ENCODE measurements around the gene USP10.
"Not testable (repeated sequence)": the region's sequence is repeated elsewhere in the genome, so short reads cannot be mapped to it uniquely, and the experiment has no call there.

Gene USP10

DNA sequence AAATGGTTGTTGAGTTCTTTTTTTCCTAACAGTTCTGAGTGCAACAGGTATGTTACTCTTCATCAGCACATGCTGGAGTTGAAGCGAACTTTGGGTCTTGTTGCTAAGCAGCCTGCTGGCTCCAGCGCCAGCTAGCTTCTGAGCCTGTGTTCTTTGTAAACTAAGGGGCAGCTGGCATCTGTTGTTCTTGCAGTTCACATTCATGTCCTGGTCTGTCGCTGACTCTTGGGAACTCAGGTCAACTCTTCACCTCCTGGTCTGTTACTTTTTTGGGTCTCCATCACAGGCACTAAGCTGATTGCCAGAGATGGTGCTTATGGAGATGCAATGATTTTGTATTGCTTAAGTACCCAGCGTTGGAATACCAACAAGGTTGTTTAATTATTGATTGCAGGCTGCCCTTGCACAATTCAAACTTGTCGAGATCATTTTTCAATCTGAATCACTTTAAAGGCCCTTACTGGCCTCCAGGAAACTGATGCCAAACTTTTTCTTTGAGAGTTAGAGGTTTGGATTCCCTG is 40.9 kb downstream of the USP10 start:
- Mint-ChIP-seq H3K27ac (ENCODE audit: low read depth) (no peak overlapping the region), H3K27me3 (no peaks in the 10 kb centered on the region), H3K9me3 (no peaks in the 10 kb centered on the region), H3K4me3 (no peak overlapping the region), H3K4me1 (peaks cover 45% of the 10 kb centered on the region), H3K36me3 (ENCODE audit: insufficient read depth) (peaks cover 12% of the 10 kb centered on the region)
- ATAC-seq (replicated peaks; ENCODE audit: extremely low read depth, poor library complexity, severe bottlenecking) (no peak), DNase-seq (ENCODE audit: low spot score in 2 of 2) (no peak)

DNA sequence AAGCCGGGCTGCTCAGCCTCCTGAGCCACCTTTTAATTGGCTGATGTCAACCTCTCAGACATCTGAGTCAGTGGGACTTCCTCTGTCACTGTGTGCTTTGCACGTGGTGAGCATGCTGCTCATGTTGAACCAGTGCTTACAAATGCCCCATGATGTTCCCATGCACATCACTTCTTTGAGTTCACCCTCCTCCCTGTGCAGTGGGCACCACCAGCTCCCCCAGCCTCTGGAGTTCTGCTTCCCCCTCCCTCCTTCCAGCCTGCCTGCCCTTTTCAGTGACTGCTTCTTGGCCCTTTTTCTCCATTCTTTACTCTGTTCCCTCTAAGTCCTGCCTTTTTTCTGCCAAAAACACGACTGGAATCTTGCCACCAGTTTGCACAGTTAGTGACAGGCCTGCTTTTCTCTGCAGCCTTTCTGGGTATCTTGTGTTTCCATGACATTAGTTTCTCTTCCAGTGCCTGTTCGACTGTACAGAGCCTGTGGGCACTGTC is 41.6 kb downstream of the USP10 start:
- no peak for DNase-seq (ENCODE audit: low spot score in 2 of 2)
- no peaks in the 10 kb centered on the region for H3K9me3 Mint-ChIP-seq
- H3K27me3 Mint-ChIP-seq = no peaks in the 10 kb centered on the region
- H3K27ac Mint-ChIP-seq (ENCODE audit: low read depth) = peak overlapping the region; percentile 7
- no peak overlapping the region for H3K4me3 Mint-ChIP-seq
- peaks cover 37% of the 10 kb centered on the region for H3K4me1 Mint-ChIP-seq
- ATAC-seq (replicated peaks; ENCODE audit: extremely low read depth, poor library complexity, severe bottlenecking) = no peak
- peaks cover 12% of the 10 kb centered on the region for H3K36me3 Mint-ChIP-seq (ENCODE audit: insufficient read depth)

DNA sequence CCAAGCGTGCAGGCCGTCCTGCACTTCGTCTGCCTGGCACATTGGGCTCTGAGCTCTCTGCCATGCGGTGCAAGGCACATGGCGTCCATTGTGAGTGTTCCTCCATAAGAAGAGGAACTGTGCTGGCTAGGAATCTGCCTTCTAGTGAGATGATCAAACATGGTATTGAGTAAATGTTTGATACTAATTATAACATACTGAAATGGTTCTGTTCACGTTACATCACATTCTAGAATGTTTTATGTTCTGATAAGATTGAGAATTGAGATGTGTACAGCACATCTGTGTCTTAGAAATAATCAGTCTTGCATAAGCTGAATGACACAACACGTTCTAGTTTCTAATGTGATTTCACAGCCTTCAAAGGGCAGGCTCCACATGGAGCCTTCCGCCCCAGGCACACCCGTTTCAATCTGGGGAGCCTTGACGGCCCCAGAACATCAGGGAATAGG is 42.9 kb downstream of the USP10 start:
- Mint-ChIP-seq H3K27me3 (no peaks in the 10 kb centered on the region), H3K9me3 (no peaks in the 10 kb centered on the region), H3K36me3 (ENCODE audit: insufficient read depth) (peaks cover 16% of the 10 kb centered on the region), H3K4me3 (no peak overlapping the region), H3K4me1 (peaks cover 29% of the 10 kb centered on the region), H3K27ac (ENCODE audit: low read depth) (no peak overlapping the region)
- ATAC-seq (replicated peaks; ENCODE audit: extremely low read depth, poor library complexity, severe bottlenecking) (no peak), DNase-seq (ENCODE audit: low spot score in 2 of 2) (no peak)

DNA sequence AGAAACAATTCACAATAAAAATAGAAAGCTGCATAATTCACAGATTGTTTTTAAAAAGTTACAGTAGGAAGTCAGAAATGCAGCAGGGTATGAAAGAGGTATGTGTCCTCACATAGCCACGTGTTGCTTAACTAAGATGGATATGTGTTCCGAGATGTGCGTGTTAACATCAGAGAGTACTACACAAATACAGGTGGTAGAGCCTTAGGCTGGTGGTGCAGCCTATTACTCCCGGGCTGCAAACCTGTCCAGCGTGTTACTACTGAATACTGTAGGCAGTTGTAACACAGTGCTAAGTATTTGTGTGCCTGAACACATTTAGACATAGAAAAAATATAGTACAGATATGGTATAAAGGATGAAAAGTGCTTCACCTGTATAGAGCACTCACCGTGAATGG is 46.4 kb downstream of the USP10 start:
- ATAC-seq (replicated peaks; ENCODE audit: extremely low read depth, poor library complexity, severe bottlenecking) (no peak), DNase-seq (ENCODE audit: low spot score in 2 of 2) (no peak)
- no peaks in the 10 kb centered on the region for H3K9me3 Mint-ChIP-seq
- H3K36me3 Mint-ChIP-seq (ENCODE audit: insufficient read depth) = peaks cover 20% of the 10 kb centered on the region
- no peak overlapping the region for H3K4me3 Mint-ChIP-seq
- H3K4me1 Mint-ChIP-seq = peaks cover 35% of the 10 kb centered on the region
- H3K27me3 Mint-ChIP-seq = no peaks in the 10 kb centered on the region
- no peak overlapping the region for H3K27ac Mint-ChIP-seq (ENCODE audit: low read depth)

DNA sequence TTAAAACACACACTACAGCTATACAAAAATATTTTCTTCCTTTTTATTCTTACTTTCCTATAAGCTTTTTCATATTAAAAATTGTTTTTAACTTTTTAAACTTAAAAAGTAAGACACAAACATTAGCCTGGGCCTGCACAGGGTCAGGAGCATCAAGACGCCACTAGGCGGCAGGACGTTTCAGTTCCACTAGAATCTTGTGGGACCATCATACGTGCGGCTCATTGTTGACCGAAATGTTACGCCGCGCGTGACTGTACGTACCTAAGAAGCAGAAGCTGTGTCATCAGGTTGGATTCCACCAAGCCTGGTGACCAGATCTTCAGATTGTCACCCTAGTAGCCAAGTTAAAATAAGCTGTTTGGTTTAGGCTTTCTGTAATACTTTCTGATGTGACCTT is 47.1 kb downstream of the USP10 start:
- H3K27me3 Mint-ChIP-seq = no peaks in the 10 kb centered on the region
- no peaks in the 10 kb centered on the region for H3K9me3 Mint-ChIP-seq
- DNase-seq (ENCODE audit: low spot score in 2 of 2) (no peak), ATAC-seq (replicated peaks; ENCODE audit: extremely low read depth, poor library complexity, severe bottlenecking) (no peak)
- H3K4me3 Mint-ChIP-seq = no peak overlapping the region
- no peak overlapping the region for H3K27ac Mint-ChIP-seq (ENCODE audit: low read depth)
- peaks cover 17% of the 10 kb centered on the region for H3K36me3 Mint-ChIP-seq (ENCODE audit: insufficient read depth)
- H3K4me1 Mint-ChIP-seq = peaks cover 36% of the 10 kb centered on the region

DNA sequence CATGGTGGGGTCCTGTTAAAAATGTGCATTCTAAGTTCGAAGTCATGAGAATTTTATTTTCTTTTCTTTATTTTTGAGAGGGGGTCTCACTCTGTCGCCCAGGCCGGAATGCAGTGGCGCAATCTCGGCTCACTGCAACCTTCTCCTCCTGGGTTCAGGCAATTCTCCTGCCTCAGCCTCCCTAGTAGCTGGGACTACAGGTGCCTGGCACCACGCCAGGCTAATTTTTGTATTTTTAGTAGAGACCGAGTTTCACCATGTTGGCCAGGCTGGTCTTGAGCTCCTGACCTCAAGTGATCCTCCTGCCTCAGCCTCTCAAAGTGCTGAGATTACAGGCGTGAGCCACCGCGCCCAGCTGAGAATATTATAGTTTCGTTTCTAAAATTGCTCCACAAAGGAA is 48.4 kb downstream of the USP10 start:
- peaks cover 21% of the 10 kb centered on the region for H3K36me3 Mint-ChIP-seq (ENCODE audit: insufficient read depth)

DNA sequence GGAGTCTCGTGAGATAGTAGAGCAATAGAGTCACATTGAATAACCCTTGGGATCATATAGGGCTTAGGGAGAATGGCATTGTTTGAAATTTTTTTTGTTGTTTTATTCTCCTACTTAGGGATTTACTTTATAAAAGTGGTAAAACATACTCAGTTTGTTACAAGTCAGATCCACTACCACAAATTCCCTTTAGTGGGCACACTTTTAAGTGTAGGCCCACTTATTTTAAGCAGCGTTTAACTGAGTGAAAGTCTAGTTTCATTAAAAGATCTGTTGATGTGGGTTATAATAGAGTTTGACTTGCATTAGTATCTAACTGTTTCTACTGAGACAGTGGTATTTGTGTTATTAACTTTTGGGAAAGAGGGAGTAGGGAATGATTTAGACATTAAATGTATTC is 49.3 kb downstream of the USP10 start:
- Mint-ChIP-seq H3K27me3 (no peaks in the 10 kb centered on the region), H3K27ac (ENCODE audit: low read depth) (no peak overlapping the region), H3K4me1 (peaks cover 45% of the 10 kb centered on the region), H3K4me3 (no peak overlapping the region), H3K36me3 (ENCODE audit: insufficient read depth) (peaks cover 21% of the 10 kb centered on the region), H3K9me3 (no peaks in the 10 kb centered on the region)
- ATAC-seq (replicated peaks; ENCODE audit: extremely low read depth, poor library complexity, severe bottlenecking) (no peak), DNase-seq (ENCODE audit: low spot score in 2 of 2) (no peak)

More for the DNA sequence above, 48.4 kb downstream of the USP10 start:
- H3K9me3 Mint-ChIP-seq; DNase-seq (ENCODE audit: low spot score in 2 of 2); ATAC-seq (replicated peaks; ENCODE audit: extremely low read depth, poor library complexity, severe bottlenecking); H3K4me3 Mint-ChIP-seq; H3K27ac Mint-ChIP-seq (ENCODE audit: low read depth); H3K27me3 Mint-ChIP-seq: not testable (repeated sequence)
- peaks cover 37% of the 10 kb centered on the region for H3K4me1 Mint-ChIP-seq

DNA sequence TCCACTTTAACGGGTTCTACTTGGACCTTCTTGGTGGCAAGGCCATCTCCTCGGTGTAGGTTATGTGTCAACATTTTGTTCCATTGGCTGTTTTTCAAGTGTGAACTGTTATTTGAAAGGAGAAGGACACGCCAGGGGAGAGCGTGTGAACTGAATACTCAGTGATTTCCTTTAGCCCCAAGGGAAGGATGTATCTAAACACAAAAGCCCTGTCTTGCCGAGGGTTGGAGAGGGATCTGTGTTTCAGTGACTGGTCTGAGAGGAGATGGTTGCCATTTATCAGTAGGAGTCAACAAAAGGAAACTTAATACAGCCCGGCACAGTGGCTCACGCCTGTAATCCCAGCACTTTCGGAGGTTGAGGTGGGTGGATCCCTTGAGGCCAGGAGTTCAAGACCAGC is 50.0 kb downstream of the USP10 start:
- H3K4me3 Mint-ChIP-seq = no peak overlapping the region
- DNase-seq (ENCODE audit: low spot score in 2 of 2) (no peak), ATAC-seq (replicated peaks; ENCODE audit: extremely low read depth, poor library complexity, severe bottlenecking) (no peak)
- H3K27me3 Mint-ChIP-seq = no peaks in the 10 kb centered on the region
- H3K9me3 Mint-ChIP-seq = no peaks in the 10 kb centered on the region
- peaks cover 19% of the 10 kb centered on the region for H3K36me3 Mint-ChIP-seq (ENCODE audit: insufficient read depth)
- H3K4me1 Mint-ChIP-seq = peaks cover 52% of the 10 kb centered on the region
- H3K27ac Mint-ChIP-seq (ENCODE audit: low read depth) = no peak overlapping the region

DNA sequence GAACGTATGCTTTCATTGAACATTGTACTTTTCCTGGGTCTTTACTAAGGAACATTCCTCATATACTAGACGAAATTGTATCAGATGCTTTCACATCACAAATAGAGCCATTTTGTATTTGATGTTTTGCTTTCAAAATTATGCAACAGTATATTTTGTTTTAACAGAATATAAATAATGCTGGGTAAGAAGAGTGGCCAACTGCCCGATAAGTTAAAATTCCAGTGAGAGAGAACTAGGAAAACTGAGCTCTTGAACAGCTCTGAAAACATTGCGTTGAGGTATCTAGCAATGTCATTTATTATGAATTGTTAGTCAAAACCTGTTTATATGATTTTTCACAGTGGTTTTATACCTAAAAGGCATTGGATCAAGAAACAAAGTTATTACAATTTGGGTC is 50.8 kb downstream of the USP10 start:
- H3K36me3 Mint-ChIP-seq (ENCODE audit: insufficient read depth) = peaks cover 17% of the 10 kb centered on the region
- DNase-seq (ENCODE audit: low spot score in 2 of 2) (no peak), ATAC-seq (replicated peaks; ENCODE audit: extremely low read depth, poor library complexity, severe bottlenecking) (no peak)
- H3K27me3 Mint-ChIP-seq = no peaks in the 10 kb centered on the region
- no peak overlapping the region for H3K4me3 Mint-ChIP-seq
- no peak overlapping the region for H3K27ac Mint-ChIP-seq (ENCODE audit: low read depth)
- H3K4me1 Mint-ChIP-seq = peaks cover 58% of the 10 kb centered on the region
- H3K9me3 Mint-ChIP-seq = no peaks in the 10 kb centered on the region

DNA sequence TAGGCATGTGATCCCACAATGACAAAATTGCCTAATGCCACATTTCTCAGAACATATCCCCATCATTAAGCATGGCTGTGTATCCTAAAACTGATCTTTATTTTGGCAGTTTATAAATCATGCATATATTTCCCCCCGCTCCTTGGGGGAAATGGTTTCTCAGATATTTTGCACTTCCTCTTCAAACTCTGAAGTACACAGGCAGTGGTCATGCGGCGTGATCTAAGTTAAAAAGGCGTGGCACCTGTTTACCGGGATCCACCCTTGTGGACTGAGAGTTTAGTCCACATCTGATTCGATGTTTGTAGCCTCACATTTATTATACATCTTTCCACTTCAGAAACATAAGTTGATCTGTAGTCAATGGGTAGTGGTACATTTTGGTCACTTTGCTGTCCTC is 51.4 kb downstream of the USP10 start:
- peak; percentile 34 for ATAC-seq (replicated peaks; ENCODE audit: extremely low read depth, poor library complexity, severe bottlenecking)
- no peaks in the 10 kb centered on the region for H3K9me3 Mint-ChIP-seq
- no peaks in the 10 kb centered on the region for H3K27me3 Mint-ChIP-seq
- H3K27ac Mint-ChIP-seq (ENCODE audit: low read depth) = no peak overlapping the region
- H3K36me3 Mint-ChIP-seq (ENCODE audit: insufficient read depth) = peaks cover 16% of the 10 kb centered on the region
- peak overlapping the region; percentile 6 for H3K4me3 Mint-ChIP-seq
- peaks cover 59% of the 10 kb centered on the region for H3K4me1 Mint-ChIP-seq
- no peak for DNase-seq (ENCODE audit: low spot score in 2 of 2)

DNA sequence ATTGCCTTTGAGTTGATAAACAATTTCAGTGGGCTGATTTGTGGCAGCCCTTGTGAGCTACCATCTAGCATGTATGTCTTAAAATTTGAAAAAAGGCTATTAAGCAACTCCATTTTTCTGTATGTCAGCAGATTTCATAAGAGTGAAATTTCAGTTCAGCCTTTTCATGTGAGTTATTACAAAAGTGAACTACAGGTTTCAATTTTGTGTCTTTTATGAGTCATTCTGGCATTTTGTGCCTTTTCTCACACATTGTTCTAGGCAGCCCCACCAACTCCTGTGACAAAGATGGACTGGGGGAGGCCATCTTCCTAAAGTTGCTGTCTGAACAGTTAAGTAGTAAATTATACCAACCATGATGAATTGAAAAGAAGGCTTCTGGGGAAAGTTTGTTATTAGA is 52.1 kb downstream of the USP10 start:
- Mint-ChIP-seq H3K27me3 (no peaks in the 10 kb centered on the region), H3K36me3 (ENCODE audit: insufficient read depth) (peaks cover 16% of the 10 kb centered on the region), H3K27ac (ENCODE audit: low read depth) (no peak overlapping the region), H3K4me3 (peak overlapping the region; percentile 7), H3K9me3 (no peaks in the 10 kb centered on the region), H3K4me1 (peaks cover 60% of the 10 kb centered on the region)
- ATAC-seq (replicated peaks; ENCODE audit: extremely low read depth, poor library complexity, severe bottlenecking) (peak; percentile 38), DNase-seq (ENCODE audit: low spot score in 2 of 2) (no peak)

DNA sequence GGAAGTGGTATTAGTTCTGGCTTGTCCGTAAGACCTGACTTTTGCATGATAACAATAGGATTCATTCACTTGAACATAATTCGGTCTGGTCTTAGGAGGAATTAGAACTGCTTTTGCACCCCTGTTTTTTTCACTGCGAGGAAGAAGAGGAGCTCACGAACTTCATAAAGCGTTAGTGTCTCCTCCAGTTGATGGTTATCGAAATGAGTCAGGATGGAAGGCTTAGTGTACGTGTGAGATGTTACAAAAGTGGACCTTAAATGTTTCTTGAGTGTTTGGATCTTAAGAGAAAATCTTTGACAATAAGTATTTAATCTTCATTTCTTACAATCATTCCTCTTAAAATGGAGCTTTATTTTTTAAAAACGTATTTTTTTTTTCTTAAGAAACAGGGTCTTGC is 52.8 kb downstream of the USP10 start:
- H3K4me3 Mint-ChIP-seq = no peak overlapping the region
- peak overlapping the region; percentile 41 for H3K27ac Mint-ChIP-seq (ENCODE audit: low read depth)
- H3K9me3 Mint-ChIP-seq = no peaks in the 10 kb centered on the region
- H3K4me1 Mint-ChIP-seq = peaks cover 65% of the 10 kb centered on the region
- no peak for ATAC-seq (replicated peaks; ENCODE audit: extremely low read depth, poor library complexity, severe bottlenecking)
- peaks cover 13% of the 10 kb centered on the region for H3K36me3 Mint-ChIP-seq (ENCODE audit: insufficient read depth)
- DNase-seq (ENCODE audit: low spot score in 2 of 2) = no peak
- no peaks in the 10 kb centered on the region for H3K27me3 Mint-ChIP-seq

DNA sequence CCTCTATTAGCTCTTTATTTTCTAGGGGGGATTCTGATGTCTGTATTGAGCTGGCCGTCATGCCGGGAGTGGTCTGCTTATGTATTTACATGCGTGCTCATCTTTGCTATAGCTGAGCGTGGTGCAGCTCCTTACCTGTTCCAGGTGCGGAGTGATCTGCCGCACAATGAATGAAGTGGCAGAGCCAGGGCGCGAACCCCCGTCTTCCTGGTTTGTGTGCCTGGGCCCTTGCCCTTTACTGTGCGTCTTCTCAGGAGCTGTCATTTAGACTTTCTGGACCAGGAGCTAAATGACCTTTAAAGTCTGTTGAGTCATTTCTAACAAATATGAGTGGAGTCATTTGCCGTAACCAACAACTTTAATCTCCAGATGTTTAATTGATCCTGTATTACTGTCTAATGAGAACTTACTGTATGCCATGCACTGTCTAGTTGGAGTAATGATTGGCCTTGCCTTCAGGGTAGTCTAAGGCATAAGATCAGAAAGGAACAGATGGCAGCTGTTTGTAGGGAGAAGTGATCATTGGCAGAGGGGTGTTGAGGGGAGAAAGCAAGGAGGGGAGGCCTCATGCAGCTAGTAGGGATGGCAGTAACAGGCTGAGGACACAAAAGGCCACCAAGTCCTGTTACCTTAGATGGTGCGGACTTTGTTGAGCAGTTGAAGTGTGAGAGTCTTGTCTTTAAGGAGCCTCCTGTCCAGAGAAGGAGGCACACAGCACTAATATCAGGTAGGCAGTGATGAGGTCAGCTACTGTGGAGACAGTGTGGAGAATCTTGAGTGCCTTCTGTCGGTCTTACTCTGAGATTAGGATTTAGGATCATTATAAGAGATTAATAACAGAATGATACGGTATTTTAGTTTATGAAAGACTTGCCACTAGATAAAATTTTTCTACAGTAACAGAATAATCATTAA is 53.9 kb downstream of the USP10 start:
- no peak for DNase-seq (ENCODE audit: low spot score in 2 of 2)
- Mint-ChIP-seq H3K4me3 (no peak overlapping the region), H3K36me3 (ENCODE audit: insufficient read depth) (peaks cover 11% of the 10 kb centered on the region), H3K27me3 (no peaks in the 10 kb centered on the region), H3K27ac (ENCODE audit: low read depth) (peak overlapping the region; percentile 17), H3K9me3 (no peaks in the 10 kb centered on the region), H3K4me1 (peaks cover 76% of the 10 kb centered on the region)
- no peak for ATAC-seq (replicated peaks; ENCODE audit: extremely low read depth, poor library complexity, severe bottlenecking)

Data from central memory CD8-positive, alpha-beta T cell (primary cell).